NCI-H2107 treated with DMSO at 0.1 percent for 48 hours (cell line): ENCODE results near the gene RNASEL.
"Not testable (repeated sequence)": the region's sequence is repeated elsewhere in the genome, so short reads cannot be mapped to it uniquely, and the experiment has no call there.

Source experiments
- DNase-seq: peaks from one replicate; lab custom pipeline; 2025; ENCODE audit not compliant: unreplicated experiment; lab: John Stamatoyannopoulos, UW

Gene RNASEL

GRCh38 chr1:182565537-182565936, 23.5 kb downstream of the RNASEL start:
- no peak for DNase-seq

GRCh38 chr1:182564406-182565004, 24.6 kb downstream of the RNASEL start:
- DNase-seq = no peak

GRCh38 chr1:182563095-182563494, 26.0 kb downstream of the RNASEL start:
- no peak for DNase-seq

- no peak for DNase-seq
Measured at GRCh38 chr1:182561456-182561855, 27.6 kb downstream of the RNASEL start.

- DNase-seq = no peak
Measured at GRCh38 chr1:182560392-182560984, 28.6 kb downstream of the RNASEL start.

GRCh38 chr1:182556279-182556678, 32.8 kb downstream of the RNASEL start:
- no peak for DNase-seq

GRCh38 chr1:182555493-182555892, 33.6 kb downstream of the RNASEL start:
- DNase-seq = no peak

- no peak for DNase-seq
Measured at GRCh38 chr1:182552527-182552926, 36.5 kb downstream of the RNASEL start.

GRCh38 chr1:182549811-182550210, 39.2 kb downstream of the RNASEL start:
- DNase-seq = no peak

GRCh38 chr1:182549346-182549745, 39.7 kb downstream of the RNASEL start:
- no peak for DNase-seq

- no peak for DNase-seq
Measured at GRCh38 chr1:182533896-182534295, 55.2 kb downstream of the RNASEL start.

- not testable (repeated sequence) for DNase-seq
Measured at GRCh38 chr1:182528206-182528605, 60.9 kb downstream of the RNASEL start.

- no peak for DNase-seq
Measured at GRCh38 chr1:182527680-182528079, 61.4 kb downstream of the RNASEL start.

GRCh38 chr1:182525342-182525741, 63.7 kb downstream of the RNASEL start:
- no peak for DNase-seq
